Measurements from ENCODE around the gene MAP7D3. TPM values are rescaled to one million over a fixed set of nuclear protein-coding genes. Genes with fewer than 3 reads are reported as not detected.
"Not testable (repeated sequence)": the region's sequence is repeated elsewhere in the genome, so short reads cannot be mapped to it uniquely, and the experiment has no call there.

The MAP7D3 gene
- total RNA-seq, 1 experiment from 2014 or later = 27.5 TPM

- Histone ChIP-seq H3K4me1 (replicated peaks) (peaks cover 50% of the 10 kb centered on the region), H3K27ac (no peak overlapping the region), H3K27me3 (replicated peaks) (no peaks in the 10 kb centered on the region), H3K9me3 (replicated peaks) (no peaks in the 10 kb centered on the region), H3K4me3 (no peak overlapping the region), H3K36me3 (no peaks in the 10 kb centered on the region)
- DNase-seq (ENCODE audit: low read depth in 1 of 2, low spot score in 2 of 2) = no peak
These were observed 11.7 kb upstream of the MAP7D3 start for GRCh38 chrX:136262812-136263315.

GRCh38 chrX:136262243-136262642 lies 11.0 kb upstream of the MAP7D3 start:
- H3K4me1 ChIP-seq (replicated peaks) = peaks cover 50% of the 10 kb centered on the region
- no peaks in the 10 kb centered on the region for H3K9me3 ChIP-seq (replicated peaks)
- H3K27ac ChIP-seq = no peak overlapping the region
- H3K4me3 ChIP-seq = no peak overlapping the region
- H3K27me3 ChIP-seq (replicated peaks) = no peaks in the 10 kb centered on the region
- no peaks in the 10 kb centered on the region for H3K36me3 ChIP-seq
- no peak for DNase-seq (ENCODE audit: low read depth in 1 of 2, low spot score in 2 of 2)

- DNase-seq (ENCODE audit: low read depth in 1 of 2, low spot score in 2 of 2) = no peak
- no peak overlapping the region for H3K4me3 ChIP-seq
- no peaks in the 10 kb centered on the region for H3K27me3 ChIP-seq (replicated peaks)
- no peaks in the 10 kb centered on the region for H3K9me3 ChIP-seq (replicated peaks)
- peak overlapping the region; percentile 87 for H3K27ac ChIP-seq
- no peaks in the 10 kb centered on the region for H3K36me3 ChIP-seq
- H3K4me1 ChIP-seq (replicated peaks) = peaks cover 50% of the 10 kb centered on the region
These were observed 10.1 kb upstream of the MAP7D3 start for GRCh38 chrX:136261321-136261720.

- Histone ChIP-seq H3K27ac (peak overlapping the region; percentile 87), H3K4me3 (no peak overlapping the region), H3K36me3 (no peaks in the 10 kb centered on the region), H3K27me3 (replicated peaks) (no peaks in the 10 kb centered on the region), H3K4me1 (replicated peaks) (peaks cover 44% of the 10 kb centered on the region), H3K9me3 (replicated peaks) (no peaks in the 10 kb centered on the region)
- peak; percentile 64 to 65 for DNase-seq (ENCODE audit: low read depth in 1 of 2, low spot score in 2 of 2)
These were observed 9.6 kb upstream of the MAP7D3 start for GRCh38 chrX:136260776-136261175.

- Histone ChIP-seq H3K27ac (peak overlapping the region; percentile 87), H3K9me3 (replicated peaks) (no peaks in the 10 kb centered on the region), H3K27me3 (replicated peaks) (no peaks in the 10 kb centered on the region), H3K4me3 (no peak overlapping the region), H3K36me3 (no peaks in the 10 kb centered on the region), H3K4me1 (replicated peaks) (peaks cover 44% of the 10 kb centered on the region)
- DNase-seq (ENCODE audit: low read depth in 1 of 2, low spot score in 2 of 2) = peak in 1 of 2 experiments; percentile 56
These were observed 8.3 kb upstream of the MAP7D3 start for GRCh38 chrX:136259543-136259942.

- peaks cover 48% of the 10 kb centered on the region for H3K4me1 ChIP-seq (replicated peaks)
- H3K9me3 ChIP-seq (replicated peaks) = no peaks in the 10 kb centered on the region
- no peaks in the 10 kb centered on the region for H3K36me3 ChIP-seq
- DNase-seq (ENCODE audit: low read depth in 1 of 2, low spot score in 2 of 2) = no peak
- no peak overlapping the region for H3K4me3 ChIP-seq
- H3K27ac ChIP-seq = peak overlapping the region; percentile 87
- H3K27me3 ChIP-seq (replicated peaks) = no peaks in the 10 kb centered on the region
These were observed 7.8 kb upstream of the MAP7D3 start for GRCh38 chrX:136258951-136259350.

- Histone ChIP-seq H3K36me3 (peaks cover 1% of the 10 kb centered on the region; the same call in 1 of the 2 replicates), H3K4me1 (replicated peaks) (peaks cover 34% of the 10 kb centered on the region), H3K27me3 (replicated peaks) (no peaks in the 10 kb centered on the region), H3K27ac (no peak overlapping the region), H3K4me3 (no peak overlapping the region), H3K9me3 (replicated peaks) (no peaks in the 10 kb centered on the region)
- DNase-seq (ENCODE audit: low read depth in 1 of 2, low spot score in 2 of 2) = no peak
These were observed 4.8 kb upstream of the MAP7D3 start for GRCh38 chrX:136256026-136256425.

GRCh38 chrX:136255541-136255940 lies 4.3 kb upstream of the MAP7D3 start:
- Histone ChIP-seq H3K27ac (no peak overlapping the region), H3K36me3 (peaks cover 5% of the 10 kb centered on the region; the same call in 1 of the 2 replicates), H3K9me3 (replicated peaks) (no peaks in the 10 kb centered on the region), H3K27me3 (replicated peaks) (no peaks in the 10 kb centered on the region), H3K4me3 (no peak overlapping the region), H3K4me1 (replicated peaks) (peaks cover 29% of the 10 kb centered on the region)
- no peak for DNase-seq (ENCODE audit: low read depth in 1 of 2, low spot score in 2 of 2)

- peaks cover 9% of the 10 kb centered on the region; the same call in 1 of the 2 replicates for H3K36me3 ChIP-seq
- H3K9me3 ChIP-seq (replicated peaks) = no peaks in the 10 kb centered on the region
- peak overlapping the region; percentile 79 for H3K27ac ChIP-seq
- peaks cover 17% of the 10 kb centered on the region for H3K4me1 ChIP-seq (replicated peaks)
- no peaks in the 10 kb centered on the region for H3K27me3 ChIP-seq (replicated peaks)
- peak overlapping the region; percentile 90 for H3K4me3 ChIP-seq
- no peak for DNase-seq (ENCODE audit: low read depth in 1 of 2, low spot score in 2 of 2)
These were observed 784 bp downstream of the MAP7D3 start for GRCh38 chrX:136250191-136251040.

GRCh38 chrX:136246201-136246600 lies 5.0 kb downstream of the MAP7D3 start:
- DNase-seq (ENCODE audit: low read depth in 1 of 2, low spot score in 2 of 2) = no peak
- no peak overlapping the region for H3K27ac ChIP-seq
- no peak overlapping the region for H3K4me3 ChIP-seq
- H3K27me3 ChIP-seq (replicated peaks) = no peaks in the 10 kb centered on the region
- peaks cover 40% of the 10 kb centered on the region for H3K36me3 ChIP-seq
- no peaks in the 10 kb centered on the region for H3K9me3 ChIP-seq (replicated peaks)
- peaks cover 7% of the 10 kb centered on the region for H3K4me1 ChIP-seq (replicated peaks)

GRCh38 chrX:136237849-136238248 lies 13.4 kb downstream of the MAP7D3 start:
- not testable (repeated sequence) for H3K4me3 ChIP-seq; H3K9me3 ChIP-seq (replicated peaks); H3K4me1 ChIP-seq (replicated peaks); DNase-seq (ENCODE audit: low read depth in 1 of 2, low spot score in 2 of 2); H3K27me3 ChIP-seq (replicated peaks); H3K27ac ChIP-seq
- peaks cover 44% of the 10 kb centered on the region for H3K36me3 ChIP-seq

GRCh38 chrX:136237074-136237473 lies 14.1 kb downstream of the MAP7D3 start:
- Histone ChIP-seq H3K9me3 (replicated peaks) (no peaks in the 10 kb centered on the region), H3K4me1 (replicated peaks) (no peaks in the 10 kb centered on the region), H3K27me3 (replicated peaks) (no peaks in the 10 kb centered on the region), H3K4me3 (no peak overlapping the region), H3K36me3 (peaks cover 43% of the 10 kb centered on the region), H3K27ac (no peak overlapping the region)
- DNase-seq (ENCODE audit: low read depth in 1 of 2, low spot score in 2 of 2) = no peak

GRCh38 chrX:136228839-136229207 lies 22.4 kb downstream of the MAP7D3 start:
- no peak for DNase-seq (ENCODE audit: low read depth in 1 of 2, low spot score in 2 of 2)

GRCh38 chrX:136227948-136228838 lies 23.0 kb downstream of the MAP7D3 start:
- no peaks in the 10 kb centered on the region for H3K27me3 ChIP-seq (replicated peaks)
- H3K9me3 ChIP-seq (replicated peaks) = no peaks in the 10 kb centered on the region
- H3K27ac ChIP-seq = no peak overlapping the region
- DNase-seq (ENCODE audit: low read depth in 1 of 2, low spot score in 2 of 2) = no peak
- H3K4me1 ChIP-seq (replicated peaks) = no peaks in the 10 kb centered on the region
- peaks cover 49% of the 10 kb centered on the region for H3K36me3 ChIP-seq
- H3K4me3 ChIP-seq = no peak overlapping the region

More at GRCh38 chrX:136228839-136229207, 22.4 kb downstream of the MAP7D3 start:
- Histone ChIP-seq H3K27ac (no peak overlapping the region), H3K27me3 (replicated peaks) (no peaks in the 10 kb centered on the region), H3K4me3 (no peak overlapping the region), H3K36me3 (peaks cover 47% of the 10 kb centered on the region), H3K9me3 (replicated peaks) (no peaks in the 10 kb centered on the region), H3K4me1 (replicated peaks) (no peaks in the 10 kb centered on the region)
